Mesothelial cell of epicardium (in vitro differentiated cells): Measurements from ENCODE around the gene RSBN1. TPM values are rescaled to one million over a fixed set of nuclear protein-coding genes. Genes with fewer than 3 reads are reported as not detected.

Experiments used
- DNase-seq, 2 experiments: peaks; one replicate each; pipeline ENCODE4 v3.0.0; 2021; ENCODE audit warnings: low spot score in 2 of 2; ENCODE audit not compliant: unreplicated experiment in 2 of 2
- H3K27ac Mint-ChIP-seq: 2 replicates; pipeline ENCODE4 v1.8.0; 2021; ENCODE audit warnings: mixed read lengths
- H3K27me3 Mint-ChIP-seq: 2 replicates; pipeline ENCODE4 v1.8.0; 2021; ENCODE audit warnings: low read depth, mixed read lengths
- H3K36me3 Mint-ChIP-seq: 2 replicates; pipeline ENCODE4 v1.8.0; 2021; ENCODE audit warnings: mixed read lengths
- H3K4me1 Mint-ChIP-seq: 2 replicates; pipeline ENCODE4 v1.8.0; 2021; ENCODE audit warnings: mixed read lengths
- H3K4me3 Mint-ChIP-seq: 2 replicates; pipeline ENCODE4 v1.8.0; 2021; ENCODE audit warnings: mild to moderate bottlenecking, moderate library complexity, mixed read lengths
- H3K9me3 Mint-ChIP-seq: 2 replicates; pipeline ENCODE4 v1.8.0; 2021; ENCODE audit warnings: mixed read lengths
- CTCF ChIP-seq: fragments of 200-600 bp; sonication (generic); IDR thresholded peaks from one replicate; pipeline ENCODE4 v1.5.0; 2021; ENCODE audit warnings: antibody characterized with exemption; ENCODE audit not compliant: unreplicated experiment
- total RNA-seq: library from RNA; stranded (reverse); gene quantifications from 3 replicates; pipeline ENCODE4 v1.2.1, GENCODE V29; 2021

The RSBN1 gene
- total RNA-seq, 1 donor from 2014 or later: 23.7 TPM

GRCh38 chr1:113804421-113805255 is 7.6 kb downstream of the RSBN1 start:
- peaks cover 27% of the 10 kb centered on the region for H3K36me3 Mint-ChIP-seq
- H3K27me3 Mint-ChIP-seq: no peaks in the 10 kb centered on the region
- no peak for DNase-seq
- H3K27ac Mint-ChIP-seq: peak overlapping the region; percentile 18
- peaks cover 13% of the 10 kb centered on the region for H3K9me3 Mint-ChIP-seq
- H3K4me3 Mint-ChIP-seq: no peak overlapping the region
- H3K4me1 Mint-ChIP-seq: peaks cover 26% of the 10 kb centered on the region
- no peak for TF ChIP-seq CTCF

- Mint-ChIP-seq H3K27ac (no peak overlapping the region), H3K4me3 (no peak overlapping the region), H3K9me3 (peaks cover 9% of the 10 kb centered on the region), H3K27me3 (no peaks in the 10 kb centered on the region), H3K36me3 (peaks cover 24% of the 10 kb centered on the region), H3K4me1 (peaks cover 21% of the 10 kb centered on the region)
- no peak for TF ChIP-seq CTCF
- no peak for DNase-seq
Observed at GRCh38 chr1:113802367-113803007, 9.8 kb downstream of the RSBN1 start.

- Mint-ChIP-seq H3K4me3 (no peak overlapping the region), H3K27ac (no peak overlapping the region), H3K36me3 (peaks cover 25% of the 10 kb centered on the region), H3K27me3 (no peaks in the 10 kb centered on the region), H3K4me1 (peaks cover 19% of the 10 kb centered on the region), H3K9me3 (peaks cover 9% of the 10 kb centered on the region)
- DNase-seq: no peak
- no peak for TF ChIP-seq CTCF
Observed at GRCh38 chr1:113800487-113800886, 11.8 kb downstream of the RSBN1 start.

- H3K27ac Mint-ChIP-seq: no peak overlapping the region
Observed at GRCh38 chr1:113797472-113797871, 14.8 kb downstream of the RSBN1 start.

More at GRCh38 chr1:113797472-113797871, 14.8 kb downstream of the RSBN1 start:
- peaks cover 33% of the 10 kb centered on the region for H3K36me3 Mint-ChIP-seq
- H3K4me3 Mint-ChIP-seq: no peak overlapping the region
- H3K27me3 Mint-ChIP-seq: no peaks in the 10 kb centered on the region
- no peak for DNase-seq
- TF ChIP-seq CTCF: no peak
- peaks cover 9% of the 10 kb centered on the region for H3K4me1 Mint-ChIP-seq
- H3K9me3 Mint-ChIP-seq: no peaks in the 10 kb centered on the region
